ENCODE results near the gene SNCAIP. TPM values are rescaled to one million over a fixed set of nuclear protein-coding genes. Genes with fewer than 3 reads are reported as not detected.

SNCAIP gene
- total and polyA plus RNA-seq, 2 of the 4 experiments (the other 2 are of a cell fraction) = 15.3 to 19.0 TPM

- TF ChIP-seq CEBPB (IDR thresholded peaks at IDR 0.05; ENCODE audit: low read depth, low read length) = no peak
These were observed 92.0 kb downstream of the SNCAIP start (continued) for GRCh38 chr5:122404018-122404417.

GRCh38 chr5:122404653-122405362 lies 92.8 kb downstream of the SNCAIP start:
- H4K5ac ChIP-seq (ENCODE audit: low read depth, low read length) = no peak overlapping the region; the same call in 1 of the 2 replicates
- CTCF ChIA-PET = interaction anchor here (1.1 to 1.5 kb wide), 3 partner anchors 11 to 209 kb away, joined by 3 to 6 read pairs (median 5); no protein-coding TSS in a partner anchor
- H3K27me3 ChIP-seq (ENCODE audit: control insufficient read depth, insufficient read depth, low read length) = no peaks in the 10 kb centered on the region
- WGBS, 2 experiments (ENCODE audit: extremely low coverage in 2 of 2, insufficient read length in 1 of 2) = no CpG with 5 or more reads among the region's 1 CpG
- H2BK15ac ChIP-seq (ENCODE audit: low read depth, low read length) = no peak overlapping the region
- H3K18ac ChIP-seq (ENCODE audit: low read depth, low read length) = peak overlapping the region; percentile 68; the same call in 1 of the 2 replicates
- 0 out of 4 replicates have a peak, but pooled peaks cover 0 to 3% of the 10 kb centered on the region in 2 experiments for H3K79me1 ChIP-seq (ENCODE audit: low read depth in 1 of 2, low read length in 2 of 2)
- no peak overlapping the region for H2AK9ac ChIP-seq (replicated peaks; ENCODE audit: low read depth, low read length, poor library complexity)
- H2AK5ac ChIP-seq (ENCODE audit: low read depth, low read length) = no peak overlapping the region
- no peak for ATAC-seq (ENCODE audit: low read depth)
- DNase-seq = no peak
- intact Hi-C loops (cut with micrococcal nuclease) (no loop called here), dilution Hi-C loops (cut with HindIII; ENCODE audit: low sequenced_read_pairs, unreplicated experiment) (loop anchor here (25.0 kb wide), 1 partner anchor 218 kb away; no protein-coding TSS in a partner anchor), in situ Hi-C loops (cut with MboI; ENCODE audit: low sequenced_read_pairs) (loop anchor here (25.0 kb wide), 1 partner anchor 443 kb away; the partner anchor contains the start of gene SRFBP1)
- POLR2A ChIA-PET (ENCODE audit: unreplicated experiment) = no interaction called here
- peaks cover 7% of the 10 kb centered on the region; the same call in 1 of the 2 replicates for H3K4me1 ChIP-seq (ENCODE audit: control insufficient read depth, insufficient read depth, low read length)
- no peak overlapping the region for H3K23ac ChIP-seq (ENCODE audit: low read depth, low read length)
- no peaks in the 10 kb centered on the region for H4K20me1 ChIP-seq (ENCODE audit: insufficient read depth, low read length)
- no peaks in the 10 kb centered on the region for H3K36me3 ChIP-seq (ENCODE audit: control insufficient read depth, insufficient read depth, low read length)
- no peak overlapping the region for H3K9ac ChIP-seq (ENCODE audit: low read depth, low read length)
- no peak overlapping the region for H3K56ac ChIP-seq (ENCODE audit: extremely low read depth, insufficient read depth, low read length)
- H2AFZ ChIP-seq (replicated peaks; ENCODE audit: low read length, poor library complexity) = no peak overlapping the region
- H2BK5ac ChIP-seq (ENCODE audit: low read depth, low read length, poor library complexity, severe bottlenecking) = no peak overlapping the region
- no peaks in the 10 kb centered on the region for H3K9me3 ChIP-seq (ENCODE audit: control insufficient read depth, insufficient read depth, low read length)
- H3K4me2 ChIP-seq (ENCODE audit: low read depth, low read length) = no peak overlapping the region
- no peaks in the 10 kb centered on the region for H3K9me1 ChIP-seq (ENCODE audit: insufficient read depth, low read length)
- no peak overlapping the region for H3K14ac ChIP-seq (replicated peaks; ENCODE audit: low read depth, low read length)
- no peak overlapping the region for H4K91ac ChIP-seq (ENCODE audit: insufficient read depth, low read depth, low read length)
- H3K4ac ChIP-seq (ENCODE audit: low read depth, low read length) = no peak overlapping the region
- H2BK20ac ChIP-seq (ENCODE audit: low read depth, low read length) = no peak overlapping the region
- BruUV-seq (replicated peaks) = no TSS peak
- H3K27ac ChIP-seq (ENCODE audit: insufficient read depth, low read length) = peak overlapping the region; percentile 47; the same call in 1 of the 2 replicates
- no peak overlapping the region for H4K8ac ChIP-seq (ENCODE audit: low read depth in 2 of 2, low read length in 2 of 2)
- H2BK120ac ChIP-seq (ENCODE audit: low read depth, low read length) = no peak overlapping the region
- no peak overlapping the region for H3K4me3 ChIP-seq (ENCODE audit: insufficient read depth, low read depth, low read length)
- TF ChIP-seq, protein P1, sequence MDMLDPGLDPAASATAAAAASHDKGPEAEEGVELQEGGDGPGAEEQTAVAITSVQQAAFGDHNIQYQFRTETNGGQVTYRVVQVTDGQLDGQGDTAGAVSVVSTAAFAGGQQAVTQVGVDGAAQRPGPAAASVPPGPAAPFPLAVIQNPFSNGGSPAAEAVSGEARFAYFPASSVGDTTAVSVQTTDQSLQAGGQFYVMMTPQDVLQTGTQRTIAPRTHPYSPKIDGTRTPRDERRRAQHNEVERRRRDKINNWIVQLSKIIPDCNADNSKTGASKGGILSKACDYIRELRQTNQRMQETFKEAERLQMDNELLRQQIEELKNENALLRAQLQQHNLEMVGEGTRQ (IDR thresholded peaks at IDR 0.05; ENCODE audit: low read depth, low read length) = no peak
- TF ChIP-seq CHD1 (IDR thresholded peaks at IDR 0.05; ENCODE audit: low read depth, low read length) (no peak), RCOR1 (IDR thresholded peaks at IDR 0.05; ENCODE audit: insufficient replicate concordance, low read length) (no peak), ELK1 (IDR thresholded peaks at IDR 0.05; ENCODE audit: borderline replicate concordance, low read depth, low read length) (no peak), MXI1 (IDR thresholded peaks at IDR 0.05; ENCODE audit: borderline replicate concordance, low read depth, low read length) (no peak), CEBPB (IDR thresholded peaks at IDR 0.05; ENCODE audit: low read depth, low read length) (no peak), NFE2L2 (IDR thresholded peaks at IDR 0.05; ENCODE audit: low read depth, low read length) (no peak), FOS (IDR thresholded peaks at IDR 0.05; ENCODE audit: low read depth, low read length) (no peak), POLR2A (IDR thresholded peaks at IDR 0.05; ENCODE audit: low read depth, low read length) (no peak), MAFK (IDR thresholded peaks at IDR 0.05; ENCODE audit: low read depth, low read length) (no peak), RFX5 (IDR thresholded peaks at IDR 0.05; ENCODE audit: low read depth, low read length) (no peak)
- TF ChIP-seq, protein P2, sequence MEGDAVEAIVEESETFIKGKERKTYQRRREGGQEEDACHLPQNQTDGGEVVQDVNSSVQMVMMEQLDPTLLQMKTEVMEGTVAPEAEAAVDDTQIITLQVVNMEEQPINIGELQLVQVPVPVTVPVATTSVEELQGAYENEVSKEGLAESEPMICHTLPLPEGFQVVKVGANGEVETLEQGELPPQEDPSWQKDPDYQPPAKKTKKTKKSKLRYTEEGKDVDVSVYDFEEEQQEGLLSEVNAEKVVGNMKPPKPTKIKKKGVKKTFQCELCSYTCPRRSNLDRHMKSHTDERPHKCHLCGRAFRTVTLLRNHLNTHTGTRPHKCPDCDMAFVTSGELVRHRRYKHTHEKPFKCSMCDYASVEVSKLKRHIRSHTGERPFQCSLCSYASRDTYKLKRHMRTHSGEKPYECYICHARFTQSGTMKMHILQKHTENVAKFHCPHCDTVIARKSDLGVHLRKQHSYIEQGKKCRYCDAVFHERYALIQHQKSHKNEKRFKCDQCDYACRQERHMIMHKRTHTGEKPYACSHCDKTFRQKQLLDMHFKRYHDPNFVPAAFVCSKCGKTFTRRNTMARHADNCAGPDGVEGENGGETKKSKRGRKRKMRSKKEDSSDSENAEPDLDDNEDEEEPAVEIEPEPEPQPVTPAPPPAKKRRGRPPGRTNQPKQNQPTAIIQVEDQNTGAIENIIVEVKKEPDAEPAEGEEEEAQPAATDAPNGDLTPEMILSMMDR (conservative IDR thresholded peaks at IDR 0.05; ENCODE audit: low read depth, low read length) = no peak

Measured in IMR-90 (cell line).